OCI-LY3 (cell line): ENCODE data around the gene SEC22A.

Source experiments
- EZH2phosphoT487 ChIP-seq: fragments of 200-600 bp; shearing (Covaris generic); IDR thresholded peaks from 2 replicates; pipeline ENCODE4 v1.6.1; 2018; ENCODE audit warnings: antibody characterized with exemption, mixed run types, low read depth
- TF ChIP-seq, protein P1 (sequence below): fragments of 200-600, 300-600 bp; sonication (generic); IDR thresholded peaks from 2 replicates; pipeline ENCODE4 v1.5.1; 2014; ENCODE audit warnings: antibody characterized with exemption, low read length, low read depth

DNA sequence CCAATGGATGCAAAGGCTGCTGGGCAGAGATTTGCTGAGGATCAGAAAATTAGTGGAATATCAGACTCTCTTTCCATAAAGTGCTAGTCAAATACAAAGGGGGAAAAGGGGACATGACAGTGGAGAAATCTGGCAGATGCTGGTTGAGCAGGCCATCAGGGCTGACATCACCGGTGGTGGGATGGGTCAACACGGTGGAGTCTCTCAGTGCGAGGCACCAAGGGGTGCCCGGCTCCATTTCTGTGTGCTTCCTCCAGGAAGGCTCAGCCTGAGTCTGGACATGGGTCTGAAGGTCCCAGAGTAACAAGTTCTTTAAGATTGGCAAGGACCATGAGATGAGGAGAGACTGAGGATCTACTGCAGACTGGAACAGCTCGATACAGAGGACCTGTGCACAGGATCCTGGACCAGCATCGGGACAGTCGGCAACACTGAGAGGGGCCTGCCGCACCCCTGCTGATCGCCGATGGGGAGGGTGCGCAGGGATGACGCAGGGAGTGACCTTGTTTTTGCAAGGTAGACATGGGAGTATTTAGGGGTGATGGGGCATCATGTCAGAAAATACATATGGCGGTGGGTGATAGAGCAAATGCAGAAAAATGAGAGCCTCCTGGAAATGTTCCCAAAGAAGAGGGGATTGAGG, 92.7 kb downstream of the SEC22A start:
- TF ChIP-seq, protein P1, sequence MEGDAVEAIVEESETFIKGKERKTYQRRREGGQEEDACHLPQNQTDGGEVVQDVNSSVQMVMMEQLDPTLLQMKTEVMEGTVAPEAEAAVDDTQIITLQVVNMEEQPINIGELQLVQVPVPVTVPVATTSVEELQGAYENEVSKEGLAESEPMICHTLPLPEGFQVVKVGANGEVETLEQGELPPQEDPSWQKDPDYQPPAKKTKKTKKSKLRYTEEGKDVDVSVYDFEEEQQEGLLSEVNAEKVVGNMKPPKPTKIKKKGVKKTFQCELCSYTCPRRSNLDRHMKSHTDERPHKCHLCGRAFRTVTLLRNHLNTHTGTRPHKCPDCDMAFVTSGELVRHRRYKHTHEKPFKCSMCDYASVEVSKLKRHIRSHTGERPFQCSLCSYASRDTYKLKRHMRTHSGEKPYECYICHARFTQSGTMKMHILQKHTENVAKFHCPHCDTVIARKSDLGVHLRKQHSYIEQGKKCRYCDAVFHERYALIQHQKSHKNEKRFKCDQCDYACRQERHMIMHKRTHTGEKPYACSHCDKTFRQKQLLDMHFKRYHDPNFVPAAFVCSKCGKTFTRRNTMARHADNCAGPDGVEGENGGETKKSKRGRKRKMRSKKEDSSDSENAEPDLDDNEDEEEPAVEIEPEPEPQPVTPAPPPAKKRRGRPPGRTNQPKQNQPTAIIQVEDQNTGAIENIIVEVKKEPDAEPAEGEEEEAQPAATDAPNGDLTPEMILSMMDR, result no peak
- no peak for TF ChIP-seq EZH2phosphoT487
